HEK293T (cell line): ENCODE results near the gene PTPN11.
"Not testable (repeated sequence)": the region's sequence is repeated elsewhere in the genome, so short reads cannot be mapped to it uniquely, and the experiment has no call there.

Source experiments
- CTBP1 ChIP-seq: fragments of 450-650 bp; IDR thresholded peaks from 2 replicates; pipeline ENCODE4 v1.6.1; 2016; ENCODE audit warnings: borderline replicate concordance
- FOXA1 ChIP-seq: fragments of 450-650 bp; IDR thresholded peaks from 2 replicates; pipeline ENCODE4 v1.6.1; 2016; ENCODE audit warnings: mild to moderate bottlenecking
- LEF1 ChIP-seq: fragments of 450-650 bp; IDR thresholded peaks from 2 replicates; pipeline ENCODE4 v1.6.1; 2017; ENCODE audit warnings: mild to moderate bottlenecking, borderline replicate concordance
- SP1 ChIP-seq: fragments of 450-650 bp; IDR thresholded peaks from 2 replicates; pipeline ENCODE4 v1.6.1; 2017
- SUZ12 ChIP-seq: fragments of 450-650 bp; IDR thresholded peaks from 2 replicates; pipeline ENCODE4 v1.6.1; 2016; ENCODE audit warnings: mild to moderate bottlenecking
- TARDBP ChIP-seq: fragments of 450-650 bp; IDR thresholded peaks from 2 replicates; pipeline ENCODE4 v1.6.1; 2016
- ZNF384 ChIP-seq: fragments of 450-650 bp; IDR thresholded peaks from 2 replicates; pipeline ENCODE4 v1.6.1; 2016

- TF ChIP-seq TARDBP, SUZ12, FOXA1, CTBP1, SP1, ZNF384, LEF1: not testable (repeated sequence)
Observed at GRCh38 chr12:112440653-112441052, 21.9 kb downstream of the PTPN11 start.
